ENCODE measurements around the gene GNG2. TPM values are rescaled to one million over a fixed set of nuclear protein-coding genes. Genes with fewer than 3 reads are reported as not detected.

GNG2 gene
- total and polyA plus RNA-seq, 9 of the 15 experiments (the other 6 are each of a cell fraction or from before 2014, with no cell fraction given), result 0.18 TPM; not detected in 8

- ChIA-PET POLR2A (no interaction called here), CTCF (ENCODE audit: low intra/inter-chr PET ratio) (no interaction called here)
- Histone ChIP-seq H3K27ac (ENCODE audit: extremely low read depth, low read depth, low read length) (no peak overlapping the region), H3K4me1 (replicated peaks in 1 of 2; ENCODE audit: control insufficient read depth in 2 of 2, insufficient read depth in 2 of 2, low read length in 2 of 2) (no peaks in the 10 kb centered on the region), H3K4me3 (no peak overlapping the region), H3K36me3 (ENCODE audit: control insufficient read depth, insufficient read depth, low read length) (no peaks in the 10 kb centered on the region), H3K4me2 (ENCODE audit: insufficient read depth, low read length) (no peak overlapping the region), H3K9ac (ENCODE audit: insufficient read depth in 1 of 2, low read depth in 2 of 2, low read length in 2 of 2) (no peak overlapping the region), H3K9me3 (replicated peaks; ENCODE audit: control insufficient read depth, insufficient read depth, low read depth, low read length) (no peaks in the 10 kb centered on the region), H3K79me2 (ENCODE audit: control insufficient read depth, insufficient read depth, low read length) (no peaks in the 10 kb centered on the region), H3K9me1 (ENCODE audit: control insufficient read depth, insufficient read depth, low read length) (no peaks in the 10 kb centered on the region), H2AFZ (ENCODE audit: low read depth, low read length) (no peak overlapping the region), H4K20me1 (replicated peaks; ENCODE audit: control insufficient read depth, insufficient read depth, low read length) (no peaks in the 10 kb centered on the region), H3K27me3 (ENCODE audit: control insufficient read depth in 2 of 2, insufficient read depth in 2 of 2, low read length in 2 of 2) (peaks cover 2 to 21% of the 10 kb centered on the region in 2 experiments; a peak in 2 of 5 replicates)
- DNase-seq (ENCODE audit: extremely low read depth in 1 of 4, low spot score in 3 of 4) (no peak), ATAC-seq (no peak), FAIRE-seq (no peak)
- 0% methylated on average over 6 of the region's 6 CpGs for WGBS (ENCODE audit: insufficient coverage, low coverage, missing lambda C conversion rate)
- intact Hi-C loops (cut with micrococcal nuclease), result no loop called here
- no TSS peak for BruUV-seq (replicated peaks)
- in situ Hi-C loops (cut with MboI), result no loop called here
- TF ChIP-seq HNRNPH1 (optimal IDR thresholded peaks at IDR 0.05; ENCODE audit: low read depth, low read length), result no peak
- TF ChIP-seq HSF4 (CRISPR knock-in tag; IDR thresholded peaks at IDR 0.05; ENCODE audit: borderline replicate concordance), result no peak
- no peak for TF ChIP-seq ZHX1 (conservative IDR thresholded peaks at IDR 0.05; ENCODE audit: low read length)
- TF ChIP-seq ZSCAN29 (IDR thresholded peaks at IDR 0.05), result no peak
- TF ChIP-seq ARID4B (CRISPR knock-in tag; IDR thresholded peaks at IDR 0.05), result no peak
- TF ChIP-seq CBFB (CRISPR knock-in tag; IDR thresholded peaks at IDR 0.05), result no peak
- no peak for TF ChIP-seq HINFP (tag; conservative IDR thresholded peaks at IDR 0.05; ENCODE audit: low read depth)
- no peak for TF ChIP-seq MLX (CRISPR knock-in tag; conservative IDR thresholded peaks at IDR 0.05)
- no peak for TF ChIP-seq ZNF431 (CRISPR knock-in tag; IDR thresholded peaks at IDR 0.05)
- TF ChIP-seq PRPF4 (IDR thresholded peaks at IDR 0.05; ENCODE audit: insufficient read depth, low read depth, low read length, poor library complexity, severe bottlenecking), result no peak
- TF ChIP-seq POU5F1 (IDR thresholded peaks at IDR 0.05; ENCODE audit: borderline replicate concordance, low read depth, low read length, partially characterized antibody), result no peak
These were observed 109.6 kb downstream of the GNG2 start for GRCh38 chr14:51969852-51970540.
